Measurements from ENCODE around the gene DESI1.
"Not testable (repeated sequence)": the region's sequence is repeated elsewhere in the genome, so short reads cannot be mapped to it uniquely, and the experiment has no call there.

The DESI1 gene

GRCh38 chr22:41565403-41566054 is 55.3 kb downstream of the DESI1 start:
- Mint-ChIP-seq H3K4me3 (no peak overlapping the region), H3K27me3 (peaks cover 13% of the 10 kb centered on the region), H3K4me1 (ENCODE audit: low read depth) (peaks cover 5% of the 10 kb centered on the region), H3K36me3 (ENCODE audit: low read depth) (no peaks in the 10 kb centered on the region), H3K27ac (peak overlapping the region; percentile 17), H3K9me3 (no peaks in the 10 kb centered on the region)
- no peak for DNase-seq

GRCh38 chr22:41564563-41564962 is 56.3 kb downstream of the DESI1 start:
- Mint-ChIP-seq H3K4me1 (ENCODE audit: low read depth) (peaks cover 5% of the 10 kb centered on the region), H3K36me3 (ENCODE audit: low read depth) (no peaks in the 10 kb centered on the region), H3K27me3 (peaks cover 23% of the 10 kb centered on the region), H3K9me3 (no peaks in the 10 kb centered on the region), H3K27ac (no peak overlapping the region), H3K4me3 (no peak overlapping the region)
- DNase-seq, result no peak

GRCh38 chr22:41563051-41563711 is 57.7 kb downstream of the DESI1 start:
- no peak for DNase-seq
- Mint-ChIP-seq H3K4me3 (no peak overlapping the region), H3K27me3 (peaks cover 24% of the 10 kb centered on the region), H3K36me3 (ENCODE audit: low read depth) (no peaks in the 10 kb centered on the region), H3K4me1 (ENCODE audit: low read depth) (peaks cover 5% of the 10 kb centered on the region), H3K9me3 (no peaks in the 10 kb centered on the region), H3K27ac (no peak overlapping the region)

- no peak overlapping the region for H3K4me3 Mint-ChIP-seq
- H3K27ac Mint-ChIP-seq, result no peak overlapping the region
- H3K36me3 Mint-ChIP-seq (ENCODE audit: low read depth), result no peaks in the 10 kb centered on the region
- no peaks in the 10 kb centered on the region for H3K9me3 Mint-ChIP-seq
- no peak for DNase-seq
- H3K4me1 Mint-ChIP-seq (ENCODE audit: low read depth), result peaks cover 9% of the 10 kb centered on the region
- peaks cover 28% of the 10 kb centered on the region for H3K27me3 Mint-ChIP-seq
Observed at GRCh38 chr22:41562461-41562860, 58.4 kb downstream of the DESI1 start.

- no peaks in the 10 kb centered on the region for H3K36me3 Mint-ChIP-seq (ENCODE audit: low read depth)
- H3K27me3 Mint-ChIP-seq, result peaks cover 31% of the 10 kb centered on the region
- H3K4me3 Mint-ChIP-seq, result no peak overlapping the region
- no peak for DNase-seq
- no peak overlapping the region for H3K27ac Mint-ChIP-seq
- H3K4me1 Mint-ChIP-seq (ENCODE audit: low read depth), result peaks cover 14% of the 10 kb centered on the region
- no peaks in the 10 kb centered on the region for H3K9me3 Mint-ChIP-seq
Observed at GRCh38 chr22:41561788-41562187, 59.1 kb downstream of the DESI1 start.

GRCh38 chr22:41561335-41561734 is 59.5 kb downstream of the DESI1 start:
- Mint-ChIP-seq H3K9me3 (no peaks in the 10 kb centered on the region), H3K27me3 (peaks cover 34% of the 10 kb centered on the region), H3K36me3 (ENCODE audit: low read depth) (no peaks in the 10 kb centered on the region), H3K27ac (no peak overlapping the region), H3K4me1 (ENCODE audit: low read depth) (peaks cover 14% of the 10 kb centered on the region), H3K4me3 (no peak overlapping the region)
- no peak for DNase-seq

- H3K27ac Mint-ChIP-seq, result no peak overlapping the region
Observed at GRCh38 chr22:41560095-41560471, 60.8 kb downstream of the DESI1 start.

GRCh38 chr22:41558241-41558630 is 62.6 kb downstream of the DESI1 start:
- not testable (repeated sequence) for H3K27ac Mint-ChIP-seq; DNase-seq; H3K9me3 Mint-ChIP-seq; H3K4me1 Mint-ChIP-seq (ENCODE audit: low read depth); H3K4me3 Mint-ChIP-seq; H3K36me3 Mint-ChIP-seq (ENCODE audit: low read depth)
- H3K27me3 Mint-ChIP-seq, result peaks cover 35% of the 10 kb centered on the region

More at GRCh38 chr22:41560095-41560471, 60.8 kb downstream of the DESI1 start:
- Mint-ChIP-seq H3K4me1 (ENCODE audit: low read depth) (peaks cover 9% of the 10 kb centered on the region), H3K27me3 (peaks cover 35% of the 10 kb centered on the region), H3K4me3 (no peak overlapping the region), H3K9me3 (no peaks in the 10 kb centered on the region), H3K36me3 (ENCODE audit: low read depth) (no peaks in the 10 kb centered on the region)
- DNase-seq, result no peak

- H3K4me3 Mint-ChIP-seq, result no peak overlapping the region
- H3K36me3 Mint-ChIP-seq (ENCODE audit: low read depth), result no peaks in the 10 kb centered on the region
- H3K4me1 Mint-ChIP-seq (ENCODE audit: low read depth), result peaks cover 9% of the 10 kb centered on the region
- no peak overlapping the region for H3K27ac Mint-ChIP-seq
- no peaks in the 10 kb centered on the region for H3K9me3 Mint-ChIP-seq
- no peak for DNase-seq
- peaks cover 35% of the 10 kb centered on the region for H3K27me3 Mint-ChIP-seq
Observed at GRCh38 chr22:41557401-41558240, 63.2 kb downstream of the DESI1 start.

GRCh38 chr22:41556561-41556960 is 64.3 kb downstream of the DESI1 start:
- DNase-seq, result no peak
- Mint-ChIP-seq H3K4me3 (no peak overlapping the region), H3K27me3 (peaks cover 32% of the 10 kb centered on the region), H3K9me3 (no peaks in the 10 kb centered on the region), H3K36me3 (ENCODE audit: low read depth) (no peaks in the 10 kb centered on the region), H3K27ac (no peak overlapping the region), H3K4me1 (ENCODE audit: low read depth) (peaks cover 9% of the 10 kb centered on the region)

GRCh38 chr22:41555325-41555982 is 65.4 kb downstream of the DESI1 start:
- Mint-ChIP-seq H3K4me1 (ENCODE audit: low read depth) (peaks cover 9% of the 10 kb centered on the region), H3K36me3 (ENCODE audit: low read depth) (no peaks in the 10 kb centered on the region), H3K27me3 (peaks cover 21% of the 10 kb centered on the region), H3K27ac (no peak overlapping the region), H3K4me3 (no peak overlapping the region), H3K9me3 (no peaks in the 10 kb centered on the region)
- no peak for DNase-seq

GRCh38 chr22:41551877-41552582 is 68.8 kb downstream of the DESI1 start:
- H3K4me1 Mint-ChIP-seq (ENCODE audit: low read depth), result peaks cover 2% of the 10 kb centered on the region
- H3K4me3 Mint-ChIP-seq, result no peak overlapping the region
- H3K9me3 Mint-ChIP-seq, result no peaks in the 10 kb centered on the region
- peaks cover 6% of the 10 kb centered on the region for H3K27me3 Mint-ChIP-seq
- DNase-seq, result no peak
- H3K27ac Mint-ChIP-seq, result no peak overlapping the region
- no peaks in the 10 kb centered on the region for H3K36me3 Mint-ChIP-seq (ENCODE audit: low read depth)

GRCh38 chr22:41550952-41551491 is 69.8 kb downstream of the DESI1 start:
- Mint-ChIP-seq H3K4me3 (no peak overlapping the region), H3K4me1 (ENCODE audit: low read depth) (no peaks in the 10 kb centered on the region), H3K36me3 (ENCODE audit: low read depth) (no peaks in the 10 kb centered on the region), H3K27me3 (no peaks in the 10 kb centered on the region), H3K9me3 (no peaks in the 10 kb centered on the region), H3K27ac (no peak overlapping the region)
- no peak for DNase-seq

GRCh38 chr22:41548830-41549211 is 72.0 kb downstream of the DESI1 start:
- Mint-ChIP-seq H3K4me1 (ENCODE audit: low read depth) (peaks cover 11% of the 10 kb centered on the region), H3K9me3 (no peaks in the 10 kb centered on the region), H3K36me3 (ENCODE audit: low read depth) (peaks cover 2% of the 10 kb centered on the region), H3K4me3 (no peak overlapping the region), H3K27me3 (no peaks in the 10 kb centered on the region), H3K27ac (no peak overlapping the region)
- DNase-seq, result no peak

Measured in activated T-cell treated with anti-CD3 and anti-CD28 coated beads, Interleukin-2, amount 50 U/mL, for 24 hours (primary cell).